Choroid plexus epithelial cell (primary cell): ENCODE results near the gene XKR8.

Experiments
- DNase-seq: peaks from one replicate; pipeline ENCODE4 v3.0.0-alpha.2; 2010; ENCODE audit warnings: low read depth
- H3K4me3 ChIP-seq: 2 replicates; pipeline ENCODE4 v1.5.1; 2011; ENCODE audit warnings: low read depth, mild to moderate bottlenecking, control low read depth, low read length, moderate library complexity
- CTCF ChIP-seq: conservative IDR thresholded peaks from 2 replicates; pipeline ENCODE4 v1.5.1; 2011; ENCODE audit warnings: low read depth, mild to moderate bottlenecking, control low read depth, inconsistent platforms, low read length, moderate library complexity

XKR8 gene

GRCh38 chr1:27940870-27941560 lies 18.8 kb upstream of the XKR8 start:
- DNase-seq, result no peak
- no peak for TF ChIP-seq CTCF
- no peak overlapping the region for H3K4me3 ChIP-seq

- no peak overlapping the region for H3K4me3 ChIP-seq
- DNase-seq, result no peak
- no peak for TF ChIP-seq CTCF
These were observed 17.9 kb upstream of the XKR8 start for GRCh38 chr1:27941671-27942540.

GRCh38 chr1:27945020-27945419 lies 14.8 kb upstream of the XKR8 start:
- no peak overlapping the region for H3K4me3 ChIP-seq
- no peak for DNase-seq
- TF ChIP-seq CTCF, result no peak

- TF ChIP-seq CTCF, result no peak
- no peak overlapping the region for H3K4me3 ChIP-seq
- no peak for DNase-seq
These were observed 10.7 kb upstream of the XKR8 start for GRCh38 chr1:27949027-27949426.

- TF ChIP-seq CTCF, result no peak
- DNase-seq, result no peak
- no peak overlapping the region for H3K4me3 ChIP-seq
These were observed 8.4 kb upstream of the XKR8 start for GRCh38 chr1:27951396-27951795.

- no peak overlapping the region for H3K4me3 ChIP-seq
- no peak for TF ChIP-seq CTCF
- no peak for DNase-seq
These were observed 7.6 kb upstream of the XKR8 start for GRCh38 chr1:27952147-27952546.
